Tibial artery (tissue), 4 donors: ENCODE data around the gene GGA2.
"Not testable (repeated sequence)": the region's sequence is repeated elsewhere in the genome, so short reads cannot be mapped to it uniquely, and the experiment has no call there.

Experiments used
- DNase-seq, 2 donors: peaks; one replicate each; pipeline ENCODE4 v3.0.0-alpha.2; 2019
- H3K27ac ChIP-seq, 2 donors: fragments of 200-600 bp; sonication (generic) in 1 of 2; 1 replicate in 1 of 2; 2 replicates in 1 of 2; pipeline ENCODE4 v1.5.1; 2018 to 2019; ENCODE audit warnings: mild to moderate bottlenecking in 1 of 2
- H3K27me3 ChIP-seq, 2 donors: fragments of 200-600 bp; sonication (generic) in 1 of 2; one replicate each; pipeline versions ENCODE4 v1.5.1 to v1.6.0; 2016 to 2019
- H3K36me3 ChIP-seq, 3 donors: fragments of 200-600 bp; sonication (generic) in 2 of 3; one replicate each; pipeline ENCODE4 v1.5.1; 2016 to 2019; ENCODE audit warnings: mild to moderate bottlenecking in 2 of 3
- H3K4me1 ChIP-seq, 4 donors: fragments of 200-600 bp; sonication (generic) in 2 of 4; 1 replicate in 3 of 4; 2 replicates in 1 of 4; pipeline ENCODE4 v1.5.1; 2016 to 2019
- H3K4me3 ChIP-seq, 2 donors: fragments of 200-600 bp; sonication (generic) in 1 of 2; 1 replicate in 1 of 2; 2 replicates in 1 of 2; pipeline ENCODE4 v1.5.1; 2018 to 2019; ENCODE audit warnings: mild to moderate bottlenecking in 2 of 2
- H3K9me3 ChIP-seq, 3 donors: fragments of 200-600 bp; sonication (generic) in 1 of 3; one replicate each; pipeline ENCODE4 v1.5.1; 2016 to 2019
- CTCF ChIP-seq, 2 experiments: fragments of 200-600 bp in 1 of 2; fragments of 450-650 bp in 1 of 2; IDR thresholded peaks; one replicate each; pipeline ENCODE4 v1.5.1; 2017 to 2019; ENCODE audit warnings: antibody characterized with exemption in 2 of 2, mild to moderate bottlenecking in 1 of 2, moderate library complexity in 1 of 2
- intact Hi-C: fragments of 100-400 bp; cut with DNase I; formaldehyde crosslinking; loops from one replicate; pipeline ENCODE4 v1.15.0; 2023; ENCODE audit warnings: low total_unique reads

GGA2 gene

GRCh38 chr16:23485841-23486240 is 24.5 kb downstream of the GGA2 start:
- Histone ChIP-seq H3K4me3 (no peak overlapping the region), H3K27ac (no peak overlapping the region), H3K4me1 (no peaks in the 10 kb centered on the region), H3K27me3 (no peaks in the 10 kb centered on the region), H3K36me3 (peaks cover 86 to 100% (median 99%) of the 10 kb centered on the region in 3 donors), H3K9me3 (no peaks in the 10 kb centered on the region)
- DNase-seq, result no peak
- no peak for TF ChIP-seq CTCF (IDR thresholded peaks at IDR 0.05)
- intact Hi-C loops, result no loop called here

GRCh38 chr16:23485257-23485614 is 25.1 kb downstream of the GGA2 start:
- TF ChIP-seq CTCF (IDR thresholded peaks at IDR 0.05), result no peak
- Histone ChIP-seq H3K27me3 (no peaks in the 10 kb centered on the region), H3K4me3 (no peak overlapping the region), H3K4me1 (no peaks in the 10 kb centered on the region), H3K9me3 (no peaks in the 10 kb centered on the region), H3K27ac (no peak overlapping the region), H3K36me3 (peaks cover 86 to 100% (median 100%) of the 10 kb centered on the region in 3 donors)
- no peak for DNase-seq
- intact Hi-C loops, result no loop called here

GRCh38 chr16:23484510-23485256 is 25.6 kb downstream of the GGA2 start:
- no peak for TF ChIP-seq CTCF (IDR thresholded peaks at IDR 0.05)
- H3K4me3 ChIP-seq, result no peak overlapping the region
- H3K4me1 ChIP-seq, result no peaks in the 10 kb centered on the region
- no peak for DNase-seq
- no peak overlapping the region for H3K27ac ChIP-seq
- peaks cover 86 to 100% (median 100%) of the 10 kb centered on the region in 3 donors for H3K36me3 ChIP-seq
- no peaks in the 10 kb centered on the region for H3K9me3 ChIP-seq
- no peaks in the 10 kb centered on the region for H3K27me3 ChIP-seq
- intact Hi-C loops, result no loop called here

- DNase-seq, H3K4me3 ChIP-seq, intact Hi-C loops, H3K9me3 ChIP-seq, H3K27ac ChIP-seq, H3K4me1 ChIP-seq, H3K27me3 ChIP-seq: not testable (repeated sequence)
- H3K36me3 ChIP-seq, result peaks cover 86 to 100% (median 100%) of the 10 kb centered on the region in 3 donors
Measured at GRCh38 chr16:23483492-23483891, 26.8 kb downstream of the GGA2 start.

GRCh38 chr16:23482778-23483177 is 27.5 kb downstream of the GGA2 start:
- no peak for TF ChIP-seq CTCF (IDR thresholded peaks at IDR 0.05)
- no peak overlapping the region for H3K4me3 ChIP-seq
- peaks cover 86 to 100% (median 100%) of the 10 kb centered on the region in 3 donors for H3K36me3 ChIP-seq
- no peak for DNase-seq
- no peaks in the 10 kb centered on the region for H3K9me3 ChIP-seq
- H3K27ac ChIP-seq, result no peak overlapping the region
- intact Hi-C loops, result no loop called here
- H3K4me1 ChIP-seq, result no peaks in the 10 kb centered on the region
- no peaks in the 10 kb centered on the region for H3K27me3 ChIP-seq

GRCh38 chr16:23480257-23480656 is 30.0 kb downstream of the GGA2 start:
- Histone ChIP-seq H3K9me3 (no peaks in the 10 kb centered on the region), H3K27me3 (no peaks in the 10 kb centered on the region), H3K36me3 (peaks cover 81 to 100% (median 100%) of the 10 kb centered on the region in 3 donors), H3K27ac (no peak overlapping the region), H3K4me1 (no peaks in the 10 kb centered on the region), H3K4me3 (no peak overlapping the region)
- intact Hi-C loops, result no loop called here
- TF ChIP-seq CTCF (IDR thresholded peaks at IDR 0.05), result no peak
- DNase-seq, result no peak
